Neutrophil (primary cell): ENCODE measurements around the gene GMEB2.

ENCODE experiments used
- H3K27ac ChIP-seq: fragments of 200-600 bp; sonication (generic); 2 replicates; pipeline ENCODE4 v1.5.1; 2016; ENCODE audit warnings: mild to moderate bottlenecking, moderate library complexity
- H3K27me3 ChIP-seq: fragments of 200-600 bp; sonication (generic); 2 replicates; pipeline ENCODE4 v1.6.0; 2016; ENCODE audit warnings: mild to moderate bottlenecking
- H3K36me3 ChIP-seq: fragments of 200-600 bp; sonication (generic); 2 replicates; pipeline ENCODE4 v1.5.1; 2017
- H3K4me1 ChIP-seq, 2 experiments: fragments of 200-600 bp in 1 of 2; sonication (generic) in 1 of 2; 1 replicate in 1 of 2; 2 replicates in 1 of 2; pipeline versions ENCODE4 v1.5.1 to v1.6.1; 2013 to 2016; ENCODE audit warnings: low read depth in 1 of 2, low read length in 1 of 2, mild to moderate bottlenecking in 1 of 2, moderate library complexity in 1 of 2; ENCODE audit not compliant: control insufficient read depth in 1 of 2, insufficient read depth in 1 of 2
- H3K4me3 ChIP-seq, 2 experiments: fragments of 200-600 bp in 1 of 2; sonication (generic) in 1 of 2; 1 replicate in 1 of 2; 2 replicates in 1 of 2; pipeline ENCODE4 v1.5.1; 2013 to 2016; ENCODE audit warnings: low read depth in 1 of 2, low read length in 1 of 2, mild to moderate bottlenecking in 1 of 2, moderate library complexity in 1 of 2
- H3K9me3 ChIP-seq: fragments of 200-600 bp; sonication (generic); 2 replicates; pipeline ENCODE4 v1.5.1; 2016
- TF ChIP-seq, protein P1 (sequence below): fragments of 200-600 bp; sonication (generic); IDR thresholded peaks from 2 replicates; pipeline ENCODE4 v1.5.1; 2016; ENCODE audit warnings: antibody characterized with exemption

The GMEB2 gene

DNA sequence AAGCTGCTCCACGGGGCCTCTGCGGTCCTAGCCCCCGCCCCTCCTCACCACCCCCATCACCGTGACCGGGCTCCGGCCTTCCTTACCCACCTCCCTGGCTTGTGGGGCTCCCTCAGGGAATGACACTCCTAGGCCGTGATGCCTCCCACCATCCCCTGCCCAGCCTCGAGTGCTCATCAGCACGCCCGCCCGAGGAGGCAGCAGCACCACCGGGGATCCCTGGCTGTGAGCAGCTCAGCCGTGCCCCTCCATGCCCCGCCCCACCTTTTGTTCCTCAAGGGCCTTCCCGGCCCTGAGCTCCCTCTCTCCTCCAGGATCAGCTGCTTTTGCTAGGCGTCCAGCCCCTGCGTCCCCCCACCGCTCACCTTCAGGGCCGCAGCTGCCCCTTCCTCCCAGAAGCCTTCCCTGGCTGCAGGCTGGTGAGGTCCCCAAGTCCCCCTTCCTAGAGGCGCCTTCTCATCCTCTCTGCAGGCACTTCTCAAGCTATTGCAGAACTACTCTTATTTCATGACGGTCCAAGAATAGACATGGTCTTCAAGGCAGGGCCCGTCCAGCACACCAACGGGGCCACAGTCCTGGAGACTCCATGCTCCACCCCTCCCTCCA is 69.9 kb downstream of the GMEB2 start:
- peaks cover 9 to 17% of the 10 kb centered on the region in 2 experiments for H3K4me1 ChIP-seq
- H3K4me3 ChIP-seq, result no peak overlapping the region
- TF ChIP-seq, protein P1, sequence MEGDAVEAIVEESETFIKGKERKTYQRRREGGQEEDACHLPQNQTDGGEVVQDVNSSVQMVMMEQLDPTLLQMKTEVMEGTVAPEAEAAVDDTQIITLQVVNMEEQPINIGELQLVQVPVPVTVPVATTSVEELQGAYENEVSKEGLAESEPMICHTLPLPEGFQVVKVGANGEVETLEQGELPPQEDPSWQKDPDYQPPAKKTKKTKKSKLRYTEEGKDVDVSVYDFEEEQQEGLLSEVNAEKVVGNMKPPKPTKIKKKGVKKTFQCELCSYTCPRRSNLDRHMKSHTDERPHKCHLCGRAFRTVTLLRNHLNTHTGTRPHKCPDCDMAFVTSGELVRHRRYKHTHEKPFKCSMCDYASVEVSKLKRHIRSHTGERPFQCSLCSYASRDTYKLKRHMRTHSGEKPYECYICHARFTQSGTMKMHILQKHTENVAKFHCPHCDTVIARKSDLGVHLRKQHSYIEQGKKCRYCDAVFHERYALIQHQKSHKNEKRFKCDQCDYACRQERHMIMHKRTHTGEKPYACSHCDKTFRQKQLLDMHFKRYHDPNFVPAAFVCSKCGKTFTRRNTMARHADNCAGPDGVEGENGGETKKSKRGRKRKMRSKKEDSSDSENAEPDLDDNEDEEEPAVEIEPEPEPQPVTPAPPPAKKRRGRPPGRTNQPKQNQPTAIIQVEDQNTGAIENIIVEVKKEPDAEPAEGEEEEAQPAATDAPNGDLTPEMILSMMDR, result no peak
- no peak overlapping the region for H3K27ac ChIP-seq
- peaks cover 2% of the 10 kb centered on the region for H3K9me3 ChIP-seq
- H3K36me3 ChIP-seq, result peaks cover 65% of the 10 kb centered on the region
- H3K27me3 ChIP-seq, result peaks cover 48% of the 10 kb centered on the region

DNA sequence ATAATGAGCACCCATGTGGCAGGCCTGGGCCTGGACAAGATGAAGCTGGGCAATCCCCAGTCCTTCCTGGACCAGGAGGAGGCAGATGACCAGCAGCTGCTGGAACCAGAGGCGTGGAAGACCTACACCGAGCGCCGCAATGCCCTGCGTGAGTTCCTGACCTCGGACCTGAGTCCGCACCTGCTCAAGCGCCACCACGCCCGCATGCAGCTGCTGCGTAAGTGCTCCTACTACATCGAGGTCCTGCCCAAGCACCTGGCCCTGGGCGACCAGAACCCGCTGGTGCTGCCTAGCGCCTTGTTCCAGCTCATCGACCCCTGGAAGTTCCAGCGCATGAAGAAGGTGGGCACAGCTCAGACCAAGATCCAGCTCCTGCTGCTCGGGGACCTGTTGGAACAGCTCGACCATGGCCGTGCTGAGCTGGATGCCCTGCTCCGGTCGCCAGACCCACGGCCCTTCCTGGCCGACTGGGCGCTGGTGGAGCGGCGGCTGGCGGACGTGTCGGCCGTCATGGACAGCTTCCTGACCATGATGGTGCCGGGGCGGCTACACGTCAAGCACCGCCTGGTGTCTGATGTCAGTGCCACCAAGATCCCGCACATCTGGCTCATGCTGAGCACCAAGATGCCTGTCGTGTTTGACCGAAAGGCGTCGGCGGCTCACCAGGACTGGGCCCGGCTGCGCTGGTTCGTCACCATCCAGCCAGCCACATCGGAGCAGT is 71.1 kb downstream of the GMEB2 start:
- TF ChIP-seq, protein P1, result no peak

DNA sequence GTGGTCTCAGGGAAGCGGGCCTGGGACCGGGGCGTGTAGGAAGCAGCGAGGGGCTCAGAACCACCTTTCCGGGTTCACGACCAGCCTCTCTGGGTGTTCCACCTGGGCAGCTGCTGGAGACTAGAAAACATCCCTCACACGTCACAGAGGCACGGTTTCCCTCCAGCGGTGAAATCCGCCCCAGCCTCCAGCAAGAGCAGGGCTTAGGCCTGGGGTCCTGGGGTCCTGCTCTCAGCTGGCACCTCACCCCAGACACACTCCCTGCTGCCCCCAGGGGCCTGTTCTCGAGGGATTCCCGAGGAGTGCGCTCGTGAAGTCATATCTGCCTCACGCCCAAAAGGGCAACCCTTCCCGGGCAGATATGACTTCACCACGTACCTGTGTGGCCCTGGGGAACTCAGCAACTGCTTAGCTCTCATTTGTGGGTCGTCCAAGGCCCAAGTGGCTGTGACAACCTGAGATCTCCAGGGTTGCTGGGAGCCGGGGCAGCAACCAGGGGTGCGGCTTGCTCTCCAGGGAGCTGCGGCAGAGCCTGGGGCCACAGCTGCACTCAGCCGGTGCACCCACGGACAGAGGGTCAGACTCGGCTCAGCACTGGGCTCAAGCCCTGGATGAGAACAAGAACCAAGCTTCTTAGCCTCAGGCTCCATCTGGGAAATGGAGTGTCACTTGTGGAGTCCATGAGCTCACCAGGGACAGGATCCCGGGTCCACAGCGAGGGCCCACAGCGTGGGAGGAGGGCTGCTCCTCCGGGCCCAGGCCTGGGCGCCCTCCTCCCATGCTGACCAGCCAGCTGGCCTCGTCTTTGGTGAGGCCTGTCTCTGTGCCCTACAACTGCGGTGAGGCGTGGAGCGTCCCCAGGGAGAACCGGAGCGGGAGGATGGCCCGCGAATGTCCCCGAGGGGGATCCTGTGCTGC is 72.3 kb downstream of the GMEB2 start:
- peaks cover 72% of the 10 kb centered on the region for H3K27me3 ChIP-seq
- peaks cover 9 to 17% of the 10 kb centered on the region in 2 experiments for H3K4me1 ChIP-seq
- peak overlapping the region; percentile 32 to 55 for H3K4me3 ChIP-seq
- TF ChIP-seq, protein P1, result no peak
- peaks cover 41% of the 10 kb centered on the region for H3K36me3 ChIP-seq
- no peaks in the 10 kb centered on the region for H3K9me3 ChIP-seq
- H3K27ac ChIP-seq, result no peak overlapping the region

More for the DNA sequence above, 71.1 kb downstream of the GMEB2 start:
- no peak overlapping the region for H3K4me3 ChIP-seq
- peaks cover 53% of the 10 kb centered on the region for H3K36me3 ChIP-seq
- H3K27me3 ChIP-seq, result peaks cover 60% of the 10 kb centered on the region
- no peak overlapping the region for H3K27ac ChIP-seq
- H3K9me3 ChIP-seq, result peaks cover 2% of the 10 kb centered on the region
- H3K4me1 ChIP-seq, result peaks cover 9 to 17% of the 10 kb centered on the region in 2 experiments

DNA sequence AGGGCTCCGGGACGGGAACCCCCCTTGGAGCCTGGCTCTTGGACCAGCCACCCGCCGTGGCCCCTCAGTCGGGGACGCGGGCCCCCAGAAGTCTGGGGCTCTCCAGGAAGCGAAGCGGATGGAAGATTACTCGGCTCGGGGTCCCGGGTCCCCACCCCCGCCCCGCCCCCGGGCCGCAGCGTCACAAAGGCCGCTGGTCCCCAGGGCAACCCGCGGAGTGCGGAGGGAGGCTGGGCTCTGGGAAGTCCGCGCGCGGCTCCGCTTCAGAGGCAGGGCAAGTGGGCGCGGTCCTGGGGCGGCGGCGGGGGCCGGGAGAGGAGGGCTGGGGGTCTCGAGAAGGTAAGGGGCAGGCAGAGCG is 73.0 kb downstream of the GMEB2 start, which contains the start of gene FNDC11:
Gene FNDC11, plus strand, starts transcription at position 227 of the 358 bp plus-strand sequence. CDS start 1,505 bp downstream, outside the sequence.
- TF ChIP-seq, protein P1, result no peak
- Histone ChIP-seq H3K36me3 (peaks cover 34% of the 10 kb centered on the region), H3K9me3 (no peaks in the 10 kb centered on the region), H3K27ac (peak within 1 kb of the TSS; percentile 21), H3K27me3 (peaks cover 79% of the 10 kb centered on the region), H3K4me3 (peak within 1 kb of the TSS; percentile 55 to 60), H3K4me1 (peaks cover 9 to 17% of the 10 kb centered on the region in 2 experiments)

DNA sequence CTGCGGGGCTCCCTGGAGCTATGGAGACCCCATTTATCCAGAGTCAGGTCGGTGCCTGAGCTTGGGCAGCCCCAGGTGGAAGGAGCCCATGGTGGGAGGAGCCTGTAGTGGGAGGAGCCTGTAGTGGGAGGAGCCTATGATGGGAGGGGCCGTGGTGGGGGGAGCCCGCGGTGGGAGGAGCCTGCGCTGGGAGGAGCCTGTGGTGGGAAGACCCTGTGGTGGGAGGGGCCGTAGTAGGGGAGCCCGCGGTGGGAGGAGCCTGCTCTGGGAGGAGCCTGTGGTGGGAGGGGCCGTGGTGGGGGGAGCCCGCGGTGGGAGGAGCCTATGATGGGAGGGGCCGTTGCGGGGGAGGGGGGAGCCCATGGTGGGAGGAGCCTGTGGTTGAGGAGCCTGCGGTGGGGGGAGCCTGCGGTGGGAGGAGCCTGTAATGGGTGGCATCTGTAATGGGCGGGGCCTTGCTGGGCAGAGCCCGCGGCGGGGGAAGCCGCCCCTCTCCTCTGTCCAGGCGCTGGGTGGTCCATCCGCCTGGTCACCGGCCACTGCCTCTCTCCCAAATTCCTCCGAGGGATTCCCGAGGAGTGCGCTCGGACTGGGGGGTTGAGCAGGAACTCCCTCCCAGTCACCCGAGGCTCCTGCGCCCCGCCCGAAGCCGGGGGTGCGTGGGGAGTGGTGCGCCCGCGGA is 73.5 kb downstream of the GMEB2 start:
- H3K9me3 ChIP-seq, result no peaks in the 10 kb centered on the region
- H3K27me3 ChIP-seq, result peaks cover 84% of the 10 kb centered on the region
- peak overlapping the region; percentile 21 for H3K27ac ChIP-seq
- H3K4me1 ChIP-seq, result peaks cover 9 to 17% of the 10 kb centered on the region in 2 experiments
- H3K36me3 ChIP-seq, result peaks cover 29% of the 10 kb centered on the region
- peak overlapping the region; percentile 55 to 60 for H3K4me3 ChIP-seq
- TF ChIP-seq, protein P1, result no peak
